OCI-LY7 (cell line): ENCODE measurements around the gene NFKB1. TPM values are rescaled to one million over a fixed set of nuclear protein-coding genes. Genes with fewer than 3 reads are reported as not detected.

Experiments
- BruUV-seq: library from RNA; stranded (reverse); fragments of 400-500 nt; replicated peaks from 2 replicates; lab custom pipeline; 2021; lab: Mats Ljungman, UMichigan
- CTCF ChIA-PET: fragments of 300-600 bp; sonication (Branson Sonifier 250); formaldehyde crosslinking; loops from one replicate; lab custom pipeline; 2022; ENCODE audit warnings: antibody characterized with exemption; ENCODE audit not compliant: unreplicated experiment; lab: Charles Lee
- POLR2A ChIA-PET: fragments of 300-600 bp; sonication (Branson Sonifier 250); formaldehyde crosslinking; loops from one replicate; lab custom pipeline; 2022; ENCODE audit warnings: antibody characterized with exemption; lab: Charles Lee
- DNase-seq: peaks from one replicate; pipeline ENCODE4 v3.0.0-alpha.2; 2015; ENCODE audit warnings: low spot score
- H2AFZ ChIP-seq: fragments of 200-600 bp; sonication (generic), shearing (Covaris generic); 2 replicates; pipeline ENCODE4 v1.6.1; 2014; ENCODE audit warnings: mild to moderate bottlenecking, antibody characterized with exemption, low read length, moderate library complexity
- H3K27ac ChIP-seq: fragments of 200-600 bp; sonication (generic); 2 replicates; pipeline ENCODE4 v1.5.1; 2014; ENCODE audit warnings: mixed run types, low read depth, mild to moderate bottlenecking, moderate library complexity, low read length, inconsistent platforms; ENCODE audit not compliant: poor library complexity, severe bottlenecking
- H3K36me3 ChIP-seq: fragments of 200-600 bp; sonication (generic); 2 replicates; pipeline ENCODE4 v1.6.1; 2014; ENCODE audit warnings: mild to moderate bottlenecking, antibody characterized with exemption, low read length, moderate library complexity, mixed read lengths; ENCODE audit not compliant: insufficient read depth
- H3K4me1 ChIP-seq: fragments of 200-600 bp; sonication (generic); 2 replicates; pipeline ENCODE4 v1.5.1; 2014; ENCODE audit warnings: mild to moderate bottlenecking, low read length; ENCODE audit not compliant: insufficient read depth, poor library complexity, severe bottlenecking
- H3K4me2 ChIP-seq: fragments of 200-600 bp; sonication (generic); 2 replicates; pipeline ENCODE4 v1.6.1; 2014; ENCODE audit warnings: mild to moderate bottlenecking, low read length
- H3K4me3 ChIP-seq: fragments of 200-600 bp; sonication (generic); 2 replicates; pipeline ENCODE4 v1.5.1; 2014; ENCODE audit warnings: mild to moderate bottlenecking, low read depth, low read length; ENCODE audit not compliant: poor library complexity, severe bottlenecking
- H3K79me2 ChIP-seq: fragments of 200-600 bp; sonication (generic); 2 replicates; pipeline ENCODE4 v1.6.1; 2016; ENCODE audit warnings: low read depth, mild to moderate bottlenecking, low read length, moderate library complexity, mixed read lengths; ENCODE audit not compliant: insufficient read depth
- H3K9me2 ChIP-seq: fragments of 200-600 bp; sonication (generic); 2 replicates; pipeline ENCODE4 v1.6.1; 2016; ENCODE audit warnings: mild to moderate bottlenecking, low read length, mixed read lengths; ENCODE audit not compliant: insufficient read depth
- H3K9me3 ChIP-seq: fragments of 200-600 bp; sonication (generic); 2 replicates; pipeline ENCODE4 v1.6.1; 2014; ENCODE audit warnings: mild to moderate bottlenecking, mixed run types, low read length, mixed read lengths
- H4K20me1 ChIP-seq: fragments of 200-600 bp; sonication (generic); 2 replicates; pipeline ENCODE4 v1.6.1; 2014; ENCODE audit warnings: mild to moderate bottlenecking, antibody characterized with exemption, low read length, moderate library complexity, mixed read lengths; ENCODE audit not compliant: insufficient read depth
- EZH2phosphoT487 ChIP-seq: fragments of 200-600 bp; sonication (generic); IDR thresholded peaks from 2 replicates; pipeline ENCODE4 v1.6.1; 2018; ENCODE audit warnings: low read depth, borderline replicate concordance, mild to moderate bottlenecking, mixed run types, antibody characterized with exemption, low read length, moderate library complexity, mixed read lengths
- intact Hi-C: fragments of 100-400 bp; cut with micrococcal nuclease; formaldehyde crosslinking; loops from one replicate; pipeline ENCODE4 v1.10.0; 2022; ENCODE audit not compliant: unreplicated experiment
- total RNA-seq, 2 experiments: library from RNA; depleted of rRNA in 1 of 2; stranded (reverse); fragments of >200 nt in 1 of 2; shearing (Covaris generic) in 1 of 2; gene quantifications; 2 replicates each; pipeline ENCODE4 v1.2.3, GENCODE V29; 2014 to 2022
- TF ChIP-seq, protein P1 (sequence below): fragments of 200-600 bp; sonication (generic); conservative IDR thresholded peaks from 2 replicates; pipeline ENCODE4 v1.5.1; 2014; ENCODE audit warnings: mild to moderate bottlenecking, antibody characterized with exemption, low read length, moderate library complexity, mixed read lengths

Gene NFKB1
- total RNA-seq, 2 experiments from 2014 or later: 23.1 to 47.8 TPM

DNA sequence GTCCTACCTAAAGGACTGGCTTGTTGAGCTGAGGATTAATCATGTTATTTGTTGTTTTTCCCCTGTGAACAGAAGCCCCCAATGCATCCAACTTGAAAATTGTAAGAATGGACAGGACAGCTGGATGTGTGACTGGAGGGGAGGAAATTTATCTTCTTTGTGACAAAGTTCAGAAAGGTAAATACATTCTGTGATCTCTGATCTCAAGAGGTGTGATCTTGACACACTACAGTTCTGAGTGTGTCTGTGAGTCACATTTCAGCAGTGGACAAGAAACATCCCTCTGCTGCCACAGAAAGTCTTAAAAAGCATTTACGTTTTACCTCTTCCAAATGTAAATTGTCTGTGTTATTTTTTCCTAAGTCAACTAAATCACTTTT lies 79.3 kb downstream of the NFKB1 start:
- Histone ChIP-seq H3K9me2 (no peaks in the 10 kb centered on the region), H3K4me1 (no peaks in the 10 kb centered on the region), H3K9me3 (no peaks in the 10 kb centered on the region), H3K27ac (no peak overlapping the region), H3K4me3 (no peak overlapping the region), H3K79me2 (no peaks in the 10 kb centered on the region), H3K4me2 (no peak overlapping the region), H3K36me3 (peaks cover 81% of the 10 kb centered on the region), H2AFZ (no peak overlapping the region), H4K20me1 (no peaks in the 10 kb centered on the region)
- ChIA-PET CTCF (no interaction called here), POLR2A (interaction anchor here (0.5 kb wide), 1 partner anchor 1331 kb away, joined by 3 read pairs; no protein-coding TSS in a partner anchor)
- DNase-seq: no peak
- no TSS peak for BruUV-seq
- no peak for TF ChIP-seq EZH2phosphoT487
- intact Hi-C loops: no loop called here

DNA sequence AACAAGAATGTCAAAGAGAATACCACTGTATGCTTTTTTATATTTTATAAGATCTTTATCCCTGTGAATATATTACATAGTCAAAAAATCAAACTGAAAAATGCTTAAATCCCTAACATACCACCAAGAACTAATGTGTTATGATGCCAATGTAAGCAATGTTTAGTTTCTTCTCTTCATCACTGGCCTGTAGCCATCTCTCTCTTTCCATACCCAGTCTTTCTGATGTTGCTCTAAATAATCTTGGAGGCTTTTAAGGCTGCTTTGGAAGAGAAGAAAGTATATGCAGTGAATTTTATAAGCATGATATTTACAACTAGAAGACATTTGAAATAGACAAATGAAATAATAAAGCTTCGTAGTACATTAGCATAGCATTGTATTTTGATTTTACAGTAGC lies 82.9 kb downstream of the NFKB1 start:
- CTCF ChIA-PET: no interaction called here
- no TSS peak for BruUV-seq
- H3K4me1 ChIP-seq: no peaks in the 10 kb centered on the region
- POLR2A ChIA-PET: interaction anchor here (1.0 kb wide), 1 partner anchor 493 kb away, joined by 6 read pairs; the partner anchor contains the start of gene SLC9B2
- H3K4me3 ChIP-seq: no peak overlapping the region
- no peaks in the 10 kb centered on the region for H3K9me2 ChIP-seq
- no peak for TF ChIP-seq EZH2phosphoT487
- TF ChIP-seq, protein P1, sequence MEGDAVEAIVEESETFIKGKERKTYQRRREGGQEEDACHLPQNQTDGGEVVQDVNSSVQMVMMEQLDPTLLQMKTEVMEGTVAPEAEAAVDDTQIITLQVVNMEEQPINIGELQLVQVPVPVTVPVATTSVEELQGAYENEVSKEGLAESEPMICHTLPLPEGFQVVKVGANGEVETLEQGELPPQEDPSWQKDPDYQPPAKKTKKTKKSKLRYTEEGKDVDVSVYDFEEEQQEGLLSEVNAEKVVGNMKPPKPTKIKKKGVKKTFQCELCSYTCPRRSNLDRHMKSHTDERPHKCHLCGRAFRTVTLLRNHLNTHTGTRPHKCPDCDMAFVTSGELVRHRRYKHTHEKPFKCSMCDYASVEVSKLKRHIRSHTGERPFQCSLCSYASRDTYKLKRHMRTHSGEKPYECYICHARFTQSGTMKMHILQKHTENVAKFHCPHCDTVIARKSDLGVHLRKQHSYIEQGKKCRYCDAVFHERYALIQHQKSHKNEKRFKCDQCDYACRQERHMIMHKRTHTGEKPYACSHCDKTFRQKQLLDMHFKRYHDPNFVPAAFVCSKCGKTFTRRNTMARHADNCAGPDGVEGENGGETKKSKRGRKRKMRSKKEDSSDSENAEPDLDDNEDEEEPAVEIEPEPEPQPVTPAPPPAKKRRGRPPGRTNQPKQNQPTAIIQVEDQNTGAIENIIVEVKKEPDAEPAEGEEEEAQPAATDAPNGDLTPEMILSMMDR: no peak
- peaks cover 85% of the 10 kb centered on the region for H3K36me3 ChIP-seq
- intact Hi-C loops: no loop called here
- DNase-seq: no peak
- no peak overlapping the region for H2AFZ ChIP-seq
- H3K9me3 ChIP-seq: no peaks in the 10 kb centered on the region
- H4K20me1 ChIP-seq: no peaks in the 10 kb centered on the region
- H3K27ac ChIP-seq: no peak overlapping the region
- no peak overlapping the region for H3K4me2 ChIP-seq
- H3K79me2 ChIP-seq: no peaks in the 10 kb centered on the region

DNA sequence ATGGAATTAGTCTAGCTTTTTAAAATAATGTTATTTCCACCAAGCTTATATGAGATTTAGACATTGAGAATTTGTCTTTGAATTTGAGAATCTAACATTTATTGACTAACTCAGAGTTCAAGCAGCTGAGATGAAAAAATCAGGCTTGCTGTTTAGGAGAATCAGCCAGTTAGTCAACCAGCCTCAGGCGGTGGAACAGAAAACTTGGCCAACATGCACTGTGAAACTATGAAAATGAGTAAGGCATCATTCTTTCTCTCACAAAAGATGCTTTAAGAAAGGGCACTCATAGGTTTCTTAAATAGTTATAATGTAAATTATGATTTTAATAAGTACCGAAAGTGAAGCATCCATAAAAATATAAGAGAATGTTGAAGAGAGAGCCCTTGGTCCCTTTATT lies 84.2 kb downstream of the NFKB1 start:
- Histone ChIP-seq H3K4me3 (no peak overlapping the region), H3K36me3 (peaks cover 76% of the 10 kb centered on the region), H3K27ac (no peak overlapping the region), H3K79me2 (no peaks in the 10 kb centered on the region), H3K4me2 (no peak overlapping the region), H3K9me2 (no peaks in the 10 kb centered on the region), H2AFZ (no peak overlapping the region), H4K20me1 (no peaks in the 10 kb centered on the region), H3K9me3 (no peaks in the 10 kb centered on the region), H3K4me1 (no peaks in the 10 kb centered on the region)
- ChIA-PET POLR2A (interaction anchor here (0.6 to 1.7 kb wide), 5 partner anchors 8 to 1072 kb away, joined by 3 to 4 read pairs (median 3); no protein-coding TSS in a partner anchor), CTCF (no interaction called here)
- no peak for TF ChIP-seq EZH2phosphoT487
- TF ChIP-seq, protein P1: no peak
- no peak for DNase-seq
- BruUV-seq: no TSS peak
- intact Hi-C loops: no loop called here
